CD14-positive monocyte (primary cell): ENCODE data around the gene KRT23. TPM values are rescaled to one million over a fixed set of nuclear protein-coding genes. Genes with fewer than 3 reads are reported as not detected.

Source experiments
- DNase-seq, 3 donors: peaks; one replicate each; pipeline ENCODE4 v3.0.0-alpha.2; 2011 to 2022
- H2AFZ ChIP-seq: 2 replicates; pipeline ENCODE4 v1.6.0; 2012; ENCODE audit warnings: mild to moderate bottlenecking, low read depth, low read length, inconsistent platforms; ENCODE audit not compliant: insufficient read depth, poor library complexity, severe bottlenecking
- H3K27ac ChIP-seq, 2 donors: 1 replicate in 1 of 2; 2 replicates in 1 of 2; pipeline ENCODE4 v1.5.1; 2012 to 2013; ENCODE audit warnings: low read length in 2 of 2, control low read depth in 1 of 2, inconsistent platforms in 1 of 2, low read depth in 1 of 2, mild to moderate bottlenecking in 1 of 2
- H3K27me3 ChIP-seq, 2 donors: one replicate each; pipeline versions ENCODE4 v1.6.0 to v1.6.1; 2011 to 2013; ENCODE audit warnings: low read length in 2 of 2; ENCODE audit not compliant: control insufficient read depth in 2 of 2, insufficient read depth in 2 of 2
- H3K36me3 ChIP-seq, 2 donors: replicated peaks in 1 of 2; 1 replicate in 1 of 2; 2 replicates in 1 of 2; pipeline versions ENCODE4 v1.5.1 to v1.6.1; 2012 to 2013; ENCODE audit warnings: low read length in 2 of 2, control low read depth in 1 of 2, inconsistent platforms in 1 of 2, mild to moderate bottlenecking in 1 of 2; ENCODE audit not compliant: insufficient read depth in 2 of 2, control insufficient read depth in 1 of 2
- H3K4me1 ChIP-seq, 2 donors: 1 replicate in 1 of 2; 2 replicates in 1 of 2; pipeline versions ENCODE4 v1.5.1 to v1.6.1; 2012 to 2013; ENCODE audit warnings: low read length in 2 of 2, control low read depth in 1 of 2, inconsistent platforms in 1 of 2, mild to moderate bottlenecking in 1 of 2, moderate library complexity in 1 of 2; ENCODE audit not compliant: insufficient read depth in 2 of 2, control insufficient read depth in 1 of 2
- H3K4me2 ChIP-seq: replicated peaks from 2 replicates; pipeline ENCODE3; 2012; ENCODE audit warnings: low read length, moderate library complexity, mild to moderate bottlenecking; ENCODE audit not compliant: poor library complexity, severe bottlenecking; ENCODE audit errors: extremely low read depth
- H3K4me3 ChIP-seq, 3 experiments: fragments of 200-600 bp in 1 of 3; sonication (generic) in 1 of 3; replicated peaks in 1 of 3; 1 replicate in 2 of 3; 2 replicates in 1 of 3; pipeline ENCODE4 v1.5.1; 2011 to 2013; ENCODE audit warnings: low read length in 3 of 3, mild to moderate bottlenecking in 3 of 3, control low read depth in 2 of 3, low read depth in 2 of 3, inconsistent platforms in 1 of 3, moderate library complexity in 1 of 3
- H3K79me2 ChIP-seq: 2 replicates; pipeline ENCODE4 v1.6.0; 2012; ENCODE audit warnings: mild to moderate bottlenecking, control low read depth, inconsistent platforms, low read length, moderate library complexity; ENCODE audit not compliant: insufficient read depth
- H3K9ac ChIP-seq: 2 replicates; pipeline ENCODE4 v1.6.0; 2017; ENCODE audit warnings: low read length, mild to moderate bottlenecking; ENCODE audit not compliant: insufficient read depth, poor library complexity, severe bottlenecking
- H3K9me3 ChIP-seq, 2 donors: replicated peaks in 1 of 2; 1 replicate in 1 of 2; 2 replicates in 1 of 2; pipeline versions ENCODE4 v1.5.1 to v1.6.1; 2012 to 2013; ENCODE audit warnings: low read length in 2 of 2, control low read depth in 1 of 2; ENCODE audit not compliant: control insufficient read depth in 1 of 2, insufficient read depth in 1 of 2
- H4K20me1 ChIP-seq: 2 replicates; pipeline ENCODE4 v1.6.0; 2012; ENCODE audit warnings: mild to moderate bottlenecking, low read length, control low read depth, moderate library complexity; ENCODE audit not compliant: insufficient read depth
- H3K27ac Mint-ChIP-seq, 7 donors: one replicate each; pipeline ENCODE4 v1.8.0; 2020; ENCODE audit warnings: mild to moderate bottlenecking in 7 of 7, mixed read lengths in 7 of 7, moderate library complexity in 6 of 7, inconsistent platforms in 2 of 7
- H3K27me3 Mint-ChIP-seq, 3 donors: one replicate each; pipeline ENCODE4 v1.8.0; 2021 to 2022; ENCODE audit warnings: low read depth in 3 of 3, mild to moderate bottlenecking in 3 of 3, mixed read lengths in 3 of 3, moderate library complexity in 3 of 3, inconsistent platforms in 1 of 3
- H3K36me3 Mint-ChIP-seq, 2 donors: one replicate each; pipeline ENCODE4 v1.8.0; 2020; ENCODE audit warnings: mixed read lengths in 2 of 2, inconsistent platforms in 1 of 2, mild to moderate bottlenecking in 1 of 2
- H3K4me1 Mint-ChIP-seq: one replicate; pipeline ENCODE4 v1.8.0; 2020; ENCODE audit warnings: mild to moderate bottlenecking, mixed read lengths
- H3K4me3 Mint-ChIP-seq, 2 donors: one replicate each; pipeline ENCODE4 v1.8.0; 2020; ENCODE audit warnings: mild to moderate bottlenecking in 2 of 2, mixed read lengths in 2 of 2, moderate library complexity in 1 of 2
- H3K9me3 Mint-ChIP-seq, 7 donors: one replicate each; pipeline ENCODE4 v1.8.0; 2020 to 2022; ENCODE audit warnings: mixed read lengths in 7 of 7, mild to moderate bottlenecking in 6 of 7, moderate library complexity in 6 of 7, inconsistent platforms in 2 of 7
- CTCF ChIP-seq: fragments of 200-600 bp; IDR thresholded peaks from one replicate; pipeline ENCODE4 v1.8.0; 2022; ENCODE audit warnings: antibody characterized with exemption, mild to moderate bottlenecking
- WGBS: methylation state at CpG from one replicate; pipeline ENCODE4 v1.1.5; 2013; ENCODE audit warnings: missing lambda C conversion rate; ENCODE audit not compliant: insufficient coverage; 5-methylcytosine and 5-hydroxymethylcytosine counted together
- intact Hi-C, 2 donors: fragments of 100-400 bp; cut with micrococcal nuclease; formaldehyde crosslinking; loops; one replicate each; pipeline versions ENCODE4 v1.15.0 to v1.15.1; 2023
- polyA plus RNA-seq, 3 donors: library from polyadenylated mRNA; depleted of rRNA in 1 of 3; unstranded in 2 of 3; stranded (reverse) in 1 of 3; fragments of 300-500 nt in 2 of 3; fragments of >200 nt in 1 of 3; fragmentation: Illumina TruSeq in 2 of 3; gene quantifications; 1 replicate in 2 of 3; 2 replicates in 1 of 3; pipeline ENCODE4 v1.2.3, GENCODE V29; 2012 to 2021

The KRT23 gene
- polyA plus RNA-seq, 3 donors, result 1.7 to 7.6 (median 3.6) TPM

- peaks cover 5 to 14% of the 10 kb centered on the region in 2 donors for H3K27me3 ChIP-seq
- H2AFZ ChIP-seq, result no peak overlapping the region
- Mint-ChIP-seq H3K36me3 (no peaks in the 10 kb centered on the region), H3K4me1 (peaks cover 10% of the 10 kb centered on the region), H3K4me3 (no peak overlapping the region), H3K9me3 (peaks cover 0 to 2% (median 0%) of the 10 kb centered on the region in 7 donors), H3K27me3 (peaks cover 22 to 47% (median 24%) of the 10 kb centered on the region in 3 donors), H3K27ac (no peak overlapping the region)
- WGBS, result no CpG with 5 or more reads among the region's 1 CpG
- peak; percentile 49 to 75 (median 56) for DNase-seq
- no peak overlapping the region for H3K9ac ChIP-seq
- no peak overlapping the region for H3K27ac ChIP-seq
- no peak for TF ChIP-seq CTCF
- H3K36me3 ChIP-seq, result no peaks in the 10 kb centered on the region
- H3K79me2 ChIP-seq, result no peaks in the 10 kb centered on the region
- H3K4me1 ChIP-seq, result peaks cover 0 to 9% of the 10 kb centered on the region in 2 donors
- no peaks in the 10 kb centered on the region for H3K9me3 ChIP-seq
- no peaks in the 10 kb centered on the region for H4K20me1 ChIP-seq
- intact Hi-C loops, result no loop called here
- no peak overlapping the region for H3K4me3 ChIP-seq
- H3K4me2 ChIP-seq, result no peak overlapping the region
Measured at GRCh38 chr17:40952661-40953060, 15.2 kb upstream of the KRT23 start.

GRCh38 chr17:40952154-40952553 lies 14.7 kb upstream of the KRT23 start:
- peaks cover 10% of the 10 kb centered on the region for H3K4me1 Mint-ChIP-seq
- H3K27me3 Mint-ChIP-seq, result peaks cover 22 to 50% (median 26%) of the 10 kb centered on the region in 3 donors
- no peaks in the 10 kb centered on the region for H3K79me2 ChIP-seq
- H3K9me3 ChIP-seq, result no peaks in the 10 kb centered on the region
- intact Hi-C loops, result no loop called here
- DNase-seq, result no peak
- no CpG with 5 or more reads among the region's 2 CpGs for WGBS
- H3K4me3 ChIP-seq, result no peak overlapping the region
- H3K27ac Mint-ChIP-seq, result no peak overlapping the region
- H4K20me1 ChIP-seq, result no peaks in the 10 kb centered on the region
- no peak for TF ChIP-seq CTCF
- H3K36me3 ChIP-seq, result no peaks in the 10 kb centered on the region
- peaks cover 0 to 2% (median 0%) of the 10 kb centered on the region in 7 donors for H3K9me3 Mint-ChIP-seq
- no peaks in the 10 kb centered on the region for H3K36me3 Mint-ChIP-seq
- H3K27ac ChIP-seq, result no peak overlapping the region
- no peak overlapping the region for H3K4me2 ChIP-seq
- peaks cover 7 to 16% of the 10 kb centered on the region in 2 donors for H3K27me3 ChIP-seq
- H3K4me1 ChIP-seq, result peaks cover 0 to 9% of the 10 kb centered on the region in 2 donors
- no peak overlapping the region for H3K9ac ChIP-seq
- no peak overlapping the region for H2AFZ ChIP-seq
- no peak overlapping the region for H3K4me3 Mint-ChIP-seq
